ENCODE measurements around the gene LTB4R2.

Gene LTB4R2, protein sequence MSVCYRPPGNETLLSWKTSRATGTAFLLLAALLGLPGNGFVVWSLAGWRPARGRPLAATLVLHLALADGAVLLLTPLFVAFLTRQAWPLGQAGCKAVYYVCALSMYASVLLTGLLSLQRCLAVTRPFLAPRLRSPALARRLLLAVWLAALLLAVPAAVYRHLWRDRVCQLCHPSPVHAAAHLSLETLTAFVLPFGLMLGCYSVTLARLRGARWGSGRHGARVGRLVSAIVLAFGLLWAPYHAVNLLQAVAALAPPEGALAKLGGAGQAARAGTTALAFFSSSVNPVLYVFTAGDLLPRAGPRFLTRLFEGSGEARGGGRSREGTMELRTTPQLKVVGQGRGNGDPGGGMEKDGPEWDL

DNA sequence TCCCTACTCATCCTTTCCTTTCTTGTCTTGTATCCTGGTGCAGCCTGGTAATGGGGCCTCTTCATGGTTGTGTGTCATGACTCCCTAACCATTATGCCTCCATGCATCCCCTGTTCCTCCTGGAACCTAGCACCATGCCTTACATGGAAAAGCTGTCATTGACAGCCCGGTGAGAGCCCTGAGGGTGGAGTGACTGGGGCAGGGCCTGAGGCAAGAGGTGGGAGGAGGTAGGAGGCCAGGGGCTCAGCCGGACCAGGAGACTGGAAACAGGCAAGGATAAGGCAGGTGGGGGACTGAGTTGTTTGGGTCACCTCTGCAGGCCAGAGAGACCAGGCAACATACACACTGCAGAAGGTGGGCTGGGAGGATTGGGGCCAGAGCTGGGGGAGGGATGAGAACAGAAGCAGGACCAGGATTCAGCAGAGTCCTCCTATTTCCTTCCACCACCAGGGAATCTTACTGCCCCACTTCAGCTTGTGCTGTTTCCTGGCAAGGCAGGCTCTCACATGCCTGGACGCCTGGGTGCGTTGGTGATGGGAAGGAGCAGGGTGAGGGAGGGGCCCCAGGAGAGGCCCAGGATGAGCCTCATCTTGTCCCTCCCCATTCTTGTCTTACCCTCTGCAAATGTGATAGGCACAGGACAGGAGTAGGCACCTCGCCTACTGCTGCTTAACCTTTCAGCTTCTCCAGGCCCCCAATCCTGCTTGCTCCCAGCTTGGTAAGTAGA lies at the start of gene LTB4R2:
TSS of gene LTB4R2 (plus strand) at position 603 of the 727 bp plus-strand sequence. CDS start 525 bp downstream, outside the sequence.
- Histone ChIP-seq H4K20me1 (ENCODE audit: insufficient read depth, low read length) (no peaks in the 10 kb centered on the region), H3K4me2 (ENCODE audit: low read length) (no peak within 1 kb of the TSS), H3K79me2 (ENCODE audit: low read length) (no peaks in the 10 kb centered on the region), H3K9ac (ENCODE audit: low read length) (no peak within 1 kb of the TSS), H3K27me3 (ENCODE audit: low read depth, low read length) (no peaks in the 10 kb centered on the region), H2AFZ (ENCODE audit: low read depth, low read length) (no peak within 1 kb of the TSS), H3K27ac (ENCODE audit: low read length) (no peak within 1 kb of the TSS), H3K9me3 (ENCODE audit: insufficient read depth, low read length) (no peaks in the 10 kb centered on the region), H3K36me3 (replicated peaks; ENCODE audit: low read depth, low read length) (peaks cover 26% of the 10 kb centered on the region), H3K4me3 (ENCODE audit: low read length) (no peak within 1 kb of the TSS), H3K4me1 (ENCODE audit: low read length) (peaks cover 4% of the 10 kb centered on the region)
- TF ChIP-seq, protein P1, sequence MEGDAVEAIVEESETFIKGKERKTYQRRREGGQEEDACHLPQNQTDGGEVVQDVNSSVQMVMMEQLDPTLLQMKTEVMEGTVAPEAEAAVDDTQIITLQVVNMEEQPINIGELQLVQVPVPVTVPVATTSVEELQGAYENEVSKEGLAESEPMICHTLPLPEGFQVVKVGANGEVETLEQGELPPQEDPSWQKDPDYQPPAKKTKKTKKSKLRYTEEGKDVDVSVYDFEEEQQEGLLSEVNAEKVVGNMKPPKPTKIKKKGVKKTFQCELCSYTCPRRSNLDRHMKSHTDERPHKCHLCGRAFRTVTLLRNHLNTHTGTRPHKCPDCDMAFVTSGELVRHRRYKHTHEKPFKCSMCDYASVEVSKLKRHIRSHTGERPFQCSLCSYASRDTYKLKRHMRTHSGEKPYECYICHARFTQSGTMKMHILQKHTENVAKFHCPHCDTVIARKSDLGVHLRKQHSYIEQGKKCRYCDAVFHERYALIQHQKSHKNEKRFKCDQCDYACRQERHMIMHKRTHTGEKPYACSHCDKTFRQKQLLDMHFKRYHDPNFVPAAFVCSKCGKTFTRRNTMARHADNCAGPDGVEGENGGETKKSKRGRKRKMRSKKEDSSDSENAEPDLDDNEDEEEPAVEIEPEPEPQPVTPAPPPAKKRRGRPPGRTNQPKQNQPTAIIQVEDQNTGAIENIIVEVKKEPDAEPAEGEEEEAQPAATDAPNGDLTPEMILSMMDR (IDR thresholded peaks at IDR 0.05; ENCODE audit: low read depth, low read length), result no peak
- no peak for TF ChIP-seq EZH2phosphoT487 (IDR thresholded peaks at IDR 0.05; ENCODE audit: low read depth)

DNA sequence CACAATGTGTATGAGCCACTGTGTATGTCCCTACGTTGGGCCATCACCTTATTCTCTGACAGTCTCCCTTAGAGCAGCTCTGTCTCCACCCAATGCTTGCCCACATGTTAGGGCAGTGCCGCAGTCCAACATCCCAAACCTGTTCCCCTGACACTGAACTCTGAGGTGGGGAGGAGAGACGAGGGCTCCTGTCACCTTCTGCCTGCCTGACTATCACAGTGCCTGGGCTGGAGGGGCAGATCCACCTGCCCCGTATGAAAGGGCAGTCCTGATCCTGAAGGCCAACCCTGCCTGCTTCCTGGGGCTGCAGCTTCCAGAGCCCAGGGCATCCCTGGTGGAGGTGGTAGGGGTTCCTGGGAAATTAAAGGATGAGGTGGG lies 49.2 kb upstream of the LTB4R2 start:
- H3K36me3 ChIP-seq (replicated peaks; ENCODE audit: low read depth, low read length), result no peaks in the 10 kb centered on the region
- no peaks in the 10 kb centered on the region for H3K9me3 ChIP-seq (ENCODE audit: insufficient read depth, low read length)
- no peak overlapping the region for H3K4me3 ChIP-seq (ENCODE audit: low read length)
- H3K4me2 ChIP-seq (ENCODE audit: low read length), result no peak overlapping the region
- H4K20me1 ChIP-seq (ENCODE audit: insufficient read depth, low read length), result no peaks in the 10 kb centered on the region
- H3K27ac ChIP-seq (ENCODE audit: low read length), result no peak overlapping the region
- no peaks in the 10 kb centered on the region for H3K79me2 ChIP-seq (ENCODE audit: low read length)
- TF ChIP-seq, protein P1 (IDR thresholded peaks at IDR 0.05; ENCODE audit: low read depth, low read length), result no peak
- TF ChIP-seq EZH2phosphoT487 (IDR thresholded peaks at IDR 0.05; ENCODE audit: low read depth), result no peak
- H3K4me1 ChIP-seq (ENCODE audit: low read length), result no peaks in the 10 kb centered on the region
- no peaks in the 10 kb centered on the region for H3K27me3 ChIP-seq (ENCODE audit: low read depth, low read length)
- no peak overlapping the region for H3K9ac ChIP-seq (ENCODE audit: low read length)
- H2AFZ ChIP-seq (ENCODE audit: low read depth, low read length), result no peak overlapping the region

DNA sequence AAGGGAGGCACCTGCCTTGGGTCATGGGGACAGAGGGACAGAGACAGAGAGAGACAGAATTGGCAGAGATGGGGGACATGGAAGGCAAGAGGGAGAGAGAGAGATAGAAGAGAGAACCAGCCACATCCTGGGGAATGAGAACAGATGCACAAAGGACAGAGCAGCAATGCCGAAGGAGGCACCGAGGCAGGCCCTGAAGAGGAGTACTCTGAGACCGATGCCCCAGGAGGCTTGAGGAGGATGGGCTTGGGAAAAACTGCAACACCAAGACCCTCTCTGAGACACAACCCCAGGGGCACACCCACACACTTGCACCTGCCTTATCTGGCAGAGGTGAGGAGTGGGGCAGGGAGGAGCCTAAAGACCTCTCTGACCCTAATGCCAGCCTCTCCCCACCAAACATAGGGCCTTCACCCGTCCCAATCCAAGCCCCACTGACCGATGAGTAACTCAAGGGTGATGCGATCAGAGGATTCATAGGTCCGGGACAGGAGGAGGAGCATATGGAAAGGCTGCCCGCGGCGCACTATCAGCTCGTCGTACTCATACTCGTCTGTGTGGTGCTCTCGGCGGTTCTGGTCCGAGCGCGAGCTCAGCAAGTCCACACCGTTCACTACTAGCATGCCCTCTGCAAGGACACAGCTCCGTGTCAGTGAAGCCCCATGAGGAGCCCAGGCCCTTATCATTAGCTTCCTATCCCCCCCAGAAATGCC lies 48.5 kb upstream of the LTB4R2 start:
- no peak overlapping the region for H3K27ac ChIP-seq (ENCODE audit: low read length)
- H3K4me1 ChIP-seq (ENCODE audit: low read length), result no peaks in the 10 kb centered on the region
- no peak overlapping the region for H2AFZ ChIP-seq (ENCODE audit: low read depth, low read length)
- H3K79me2 ChIP-seq (ENCODE audit: low read length), result no peaks in the 10 kb centered on the region
- no peak overlapping the region for H3K9ac ChIP-seq (ENCODE audit: low read length)
- TF ChIP-seq, protein P1 (IDR thresholded peaks at IDR 0.05; ENCODE audit: low read depth, low read length), result no peak
- TF ChIP-seq EZH2phosphoT487 (IDR thresholded peaks at IDR 0.05; ENCODE audit: low read depth), result no peak
- H3K27me3 ChIP-seq (ENCODE audit: low read depth, low read length), result no peaks in the 10 kb centered on the region
- no peaks in the 10 kb centered on the region for H3K9me3 ChIP-seq (ENCODE audit: insufficient read depth, low read length)
- no peaks in the 10 kb centered on the region for H3K36me3 ChIP-seq (replicated peaks; ENCODE audit: low read depth, low read length)
- H3K4me2 ChIP-seq (ENCODE audit: low read length), result no peak overlapping the region
- H3K4me3 ChIP-seq (ENCODE audit: low read length), result no peak overlapping the region
- H4K20me1 ChIP-seq (ENCODE audit: insufficient read depth, low read length), result no peaks in the 10 kb centered on the region

DNA sequence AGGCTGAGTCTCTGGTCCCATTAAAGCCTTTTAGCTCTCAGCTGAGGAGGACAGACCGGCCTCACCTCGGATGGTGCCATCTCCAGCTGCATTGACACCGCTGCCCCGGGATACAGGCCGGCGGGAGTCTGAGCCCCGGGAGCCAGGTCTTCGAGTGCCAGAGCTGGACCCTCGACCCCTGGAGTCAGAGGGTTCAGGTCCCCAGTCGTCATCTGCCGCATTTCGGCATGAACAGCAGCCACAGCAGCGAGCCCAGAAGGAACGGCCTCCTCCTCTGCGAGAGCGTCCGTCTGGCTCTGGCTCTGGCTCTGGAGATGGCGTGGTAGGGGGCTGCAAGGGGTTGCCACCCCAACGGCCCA lies 48.0 kb upstream of the LTB4R2 start:
- Histone ChIP-seq H3K27me3 (ENCODE audit: low read depth, low read length) (no peaks in the 10 kb centered on the region), H3K27ac (ENCODE audit: low read length) (no peak overlapping the region), H3K4me3 (ENCODE audit: low read length) (no peak overlapping the region), H2AFZ (ENCODE audit: low read depth, low read length) (no peak overlapping the region), H3K9me3 (ENCODE audit: insufficient read depth, low read length) (no peaks in the 10 kb centered on the region), H3K4me1 (ENCODE audit: low read length) (no peaks in the 10 kb centered on the region), H3K79me2 (ENCODE audit: low read length) (no peaks in the 10 kb centered on the region), H3K36me3 (replicated peaks; ENCODE audit: low read depth, low read length) (no peaks in the 10 kb centered on the region), H4K20me1 (ENCODE audit: insufficient read depth, low read length) (no peaks in the 10 kb centered on the region), H3K4me2 (ENCODE audit: low read length) (no peak overlapping the region), H3K9ac (ENCODE audit: low read length) (no peak overlapping the region)
- no peak for TF ChIP-seq EZH2phosphoT487 (IDR thresholded peaks at IDR 0.05; ENCODE audit: low read depth)
- TF ChIP-seq, protein P1 (IDR thresholded peaks at IDR 0.05; ENCODE audit: low read depth, low read length), result no peak
